IPS DF 6.9 (cell line): Measurements from ENCODE around the gene NME2.
"Not testable (repeated sequence)": the region's sequence is repeated elsewhere in the genome, so short reads cannot be mapped to it uniquely, and the experiment has no call there.

Experiments
- DNase-seq: peaks from one replicate; pipeline ENCODE4 v3.0.0-alpha.2; 2013; ENCODE audit warnings: low read depth, low spot score
- H3K27ac ChIP-seq: one replicate; pipeline ENCODE4 v1.5.1; 2013; ENCODE audit warnings: low read length, control low read depth
- H3K27me3 ChIP-seq: 2 replicates; pipeline ENCODE4 v1.6.1; 2013; ENCODE audit warnings: mild to moderate bottlenecking, low read length; ENCODE audit not compliant: control insufficient read depth, insufficient read depth
- H3K36me3 ChIP-seq: 2 replicates; pipeline ENCODE4 v1.6.1; 2013; ENCODE audit warnings: low read length; ENCODE audit not compliant: control insufficient read depth, insufficient read depth
- H3K4me1 ChIP-seq: 2 replicates; pipeline ENCODE4 v1.6.1; 2013; ENCODE audit warnings: low read length; ENCODE audit not compliant: control insufficient read depth, insufficient read depth
- H3K4me3 ChIP-seq: 2 replicates; pipeline ENCODE4 v1.5.1; 2013; ENCODE audit warnings: mild to moderate bottlenecking, low read length
- H3K9me3 ChIP-seq: 2 replicates; pipeline ENCODE4 v1.6.1; 2013; ENCODE audit warnings: low read length, inconsistent platforms; ENCODE audit not compliant: control insufficient read depth, insufficient read depth
- WGBS: extraction: QIAGEN DNeasy Blood & Tissue Kit; methylation state at CpG from one replicate; pipeline ENCODE4 v1.1.7; 2013; ENCODE audit warnings: mixed read lengths, missing lambda C conversion rate; ENCODE audit not compliant: insufficient read length, insufficient coverage; 5-methylcytosine and 5-hydroxymethylcytosine counted together

The NME2 gene

GRCh38 chr17:51170736-51171135 lies 4.5 kb downstream of the NME2 start:
- Histone ChIP-seq H3K4me3 (no peak overlapping the region), H3K27me3 (no peaks in the 10 kb centered on the region), H3K4me1 (no peaks in the 10 kb centered on the region), H3K36me3 (peaks cover 8% of the 10 kb centered on the region; the same call in 1 of the 2 replicates), H3K27ac (no peak overlapping the region), H3K9me3 (no peaks in the 10 kb centered on the region)
- DNase-seq = no peak
- no CpG with 5 or more reads among the region's 2 CpGs for WGBS

- not testable (repeated sequence) for H3K27me3 ChIP-seq, H3K36me3 ChIP-seq, H3K9me3 ChIP-seq, H3K4me3 ChIP-seq, DNase-seq, H3K4me1 ChIP-seq, H3K27ac ChIP-seq
- WGBS = no CpG with 5 or more reads among the region's 9 CpGs
Measured at GRCh38 chr17:51172030-51172429, 5.8 kb downstream of the NME2 start.

GRCh38 chr17:51180486-51180885 lies 14.3 kb downstream of the NME2 start:
- no CpG with 5 or more reads among the region's 5 CpGs for WGBS

GRCh38 chr17:51184124-51184523 lies 17.9 kb downstream of the NME2 start:
- DNase-seq = no peak
- Histone ChIP-seq H3K27ac (no peak overlapping the region), H3K4me3 (no peak overlapping the region), H3K36me3 (peaks cover 6% of the 10 kb centered on the region; the same call in 1 of the 2 replicates), H3K4me1 (no peaks in the 10 kb centered on the region), H3K9me3 (no peaks in the 10 kb centered on the region), H3K27me3 (no peaks in the 10 kb centered on the region)
- WGBS = no CpG with 5 or more reads among the region's 1 CpG

More at GRCh38 chr17:51180486-51180885, 14.3 kb downstream of the NME2 start:
- peaks cover 3% of the 10 kb centered on the region; the same call in 1 of the 2 replicates for H3K36me3 ChIP-seq
- H3K4me3 ChIP-seq = no peak overlapping the region
- H3K9me3 ChIP-seq = no peaks in the 10 kb centered on the region
- no peaks in the 10 kb centered on the region for H3K27me3 ChIP-seq
- H3K4me1 ChIP-seq = no peaks in the 10 kb centered on the region
- H3K27ac ChIP-seq = no peak overlapping the region
- no peak for DNase-seq

GRCh38 chr17:51185763-51186332 lies 19.6 kb downstream of the NME2 start:
- Histone ChIP-seq H3K4me1 (no peaks in the 10 kb centered on the region), H3K36me3 (peaks cover 5% of the 10 kb centered on the region; the same call in 1 of the 2 replicates), H3K27me3 (no peaks in the 10 kb centered on the region), H3K27ac (no peak overlapping the region), H3K9me3 (no peaks in the 10 kb centered on the region), H3K4me3 (no peak overlapping the region)
- no peak for DNase-seq
- WGBS = no CpG with 5 or more reads among the region's 8 CpGs

GRCh38 chr17:51188271-51188833 lies 22.1 kb downstream of the NME2 start:
- no CpG with 5 or more reads among the region's 9 CpGs for WGBS
- H3K27ac ChIP-seq = no peak overlapping the region
- peaks cover 12% of the 10 kb centered on the region; the same call in 1 of the 2 replicates for H3K36me3 ChIP-seq

GRCh38 chr17:51189162-51189561 lies 23.0 kb downstream of the NME2 start:
- H3K4me3 ChIP-seq = no peak overlapping the region
- H3K27ac ChIP-seq = no peak overlapping the region
- no peaks in the 10 kb centered on the region for H3K27me3 ChIP-seq
- H3K4me1 ChIP-seq = no peaks in the 10 kb centered on the region
- no peak for DNase-seq
- H3K36me3 ChIP-seq = peaks cover 12% of the 10 kb centered on the region; the same call in 1 of the 2 replicates
- no peaks in the 10 kb centered on the region for H3K9me3 ChIP-seq

More at GRCh38 chr17:51188271-51188833, 22.1 kb downstream of the NME2 start:
- Histone ChIP-seq H3K9me3 (no peaks in the 10 kb centered on the region), H3K4me3 (no peak overlapping the region), H3K27me3 (no peaks in the 10 kb centered on the region), H3K4me1 (no peaks in the 10 kb centered on the region)
- no peak for DNase-seq

GRCh38 chr17:51189628-51190027 lies 23.4 kb downstream of the NME2 start:
- Histone ChIP-seq H3K27ac (no peak overlapping the region), H3K4me1 (no peaks in the 10 kb centered on the region), H3K36me3 (peaks cover 12% of the 10 kb centered on the region; the same call in 1 of the 2 replicates), H3K9me3 (no peaks in the 10 kb centered on the region), H3K4me3 (no peak overlapping the region), H3K27me3 (no peaks in the 10 kb centered on the region)
- WGBS = no CpG with 5 or more reads among the region's 1 CpG
- no peak for DNase-seq

- Histone ChIP-seq H3K4me3 (no peak overlapping the region), H3K9me3 (no peaks in the 10 kb centered on the region), H3K4me1 (no peaks in the 10 kb centered on the region), H3K36me3 (peaks cover 12% of the 10 kb centered on the region; the same call in 1 of the 2 replicates), H3K27me3 (no peaks in the 10 kb centered on the region), H3K27ac (no peak overlapping the region)
- no CpG with 5 or more reads among the region's 2 CpGs for WGBS
- DNase-seq = no peak
Measured at GRCh38 chr17:51191895-51192294, 25.7 kb downstream of the NME2 start.

- no peak for DNase-seq
- WGBS = no CpG with 5 or more reads among the region's 4 CpGs
- no peak overlapping the region for H3K4me3 ChIP-seq
- peaks cover 9% of the 10 kb centered on the region; the same call in 1 of the 2 replicates for H3K36me3 ChIP-seq
- no peak overlapping the region for H3K27ac ChIP-seq
- H3K4me1 ChIP-seq = no peaks in the 10 kb centered on the region
- H3K9me3 ChIP-seq = no peaks in the 10 kb centered on the region
- no peaks in the 10 kb centered on the region for H3K27me3 ChIP-seq
Measured at GRCh38 chr17:51197754-51198153, 31.5 kb downstream of the NME2 start.

- WGBS = no CpG with 5 or more reads among the region's 6 CpGs
- no peaks in the 10 kb centered on the region for H3K4me1 ChIP-seq
- DNase-seq = no peak
- no peak overlapping the region for H3K4me3 ChIP-seq
- peaks cover 8% of the 10 kb centered on the region; the same call in 1 of the 2 replicates for H3K36me3 ChIP-seq
- no peaks in the 10 kb centered on the region for H3K27me3 ChIP-seq
- no peak overlapping the region for H3K27ac ChIP-seq
- H3K9me3 ChIP-seq = no peaks in the 10 kb centered on the region
Measured at GRCh38 chr17:51200295-51200694, 34.1 kb downstream of the NME2 start.
